Glomerular visceral epithelial cell (primary cell): ENCODE data around the gene MEIOC.

Experiments
- DNase-seq: peaks from one replicate; pipeline ENCODE4 v3.0.0-alpha.2; 2016; ENCODE audit errors: extremely low spot score

The MEIOC gene

DNA sequence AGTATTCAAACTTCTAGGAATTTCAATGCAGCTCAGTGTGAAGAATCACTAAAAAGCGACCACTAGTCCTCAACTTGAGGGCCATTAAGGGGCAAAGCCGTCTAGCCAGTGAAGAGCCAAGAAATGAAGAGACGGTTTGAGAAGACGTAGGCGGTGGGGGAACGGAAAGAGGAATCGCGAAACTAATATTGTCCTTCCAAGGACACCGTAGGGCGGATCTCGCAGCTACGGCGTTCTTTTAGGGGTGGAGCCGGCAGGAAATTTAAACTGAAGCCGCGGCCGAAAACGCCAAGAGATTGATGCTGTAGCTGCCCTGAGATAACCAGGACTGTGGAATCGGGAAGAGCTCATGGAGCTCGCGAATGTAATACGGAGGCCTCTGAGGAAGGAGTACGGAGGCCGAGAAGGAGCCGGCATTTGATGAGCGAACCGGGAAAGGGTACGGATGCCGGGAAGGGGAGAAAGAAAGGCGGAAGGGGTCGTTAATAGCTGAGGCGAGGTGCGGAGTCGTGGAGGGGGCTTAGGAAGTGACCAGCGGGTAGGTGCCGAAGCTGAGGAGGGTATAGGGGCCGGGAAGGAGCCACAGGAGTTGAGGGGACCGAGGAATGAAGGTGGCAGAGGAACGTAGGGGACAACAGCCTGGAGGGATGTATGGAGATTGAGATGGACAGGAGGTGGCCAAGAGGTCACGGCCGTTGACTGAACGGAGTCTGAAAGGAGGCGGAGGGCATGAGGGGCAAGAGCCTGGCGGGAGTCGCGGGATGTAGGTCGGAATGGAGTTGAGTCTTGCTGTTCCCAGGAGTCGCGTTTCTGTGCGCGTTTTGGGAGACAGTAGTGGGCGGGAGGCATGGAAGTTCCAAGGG, 52.4 kb downstream of the MEIOC start, which contains the start of gene DBF4B:
DBF4B (plus strand) TSS at position 265 of the 863 bp plus-strand sequence; CDS start at position 421, 156 bp downstream.
- DNase-seq = peak; percentile 91

DNA sequence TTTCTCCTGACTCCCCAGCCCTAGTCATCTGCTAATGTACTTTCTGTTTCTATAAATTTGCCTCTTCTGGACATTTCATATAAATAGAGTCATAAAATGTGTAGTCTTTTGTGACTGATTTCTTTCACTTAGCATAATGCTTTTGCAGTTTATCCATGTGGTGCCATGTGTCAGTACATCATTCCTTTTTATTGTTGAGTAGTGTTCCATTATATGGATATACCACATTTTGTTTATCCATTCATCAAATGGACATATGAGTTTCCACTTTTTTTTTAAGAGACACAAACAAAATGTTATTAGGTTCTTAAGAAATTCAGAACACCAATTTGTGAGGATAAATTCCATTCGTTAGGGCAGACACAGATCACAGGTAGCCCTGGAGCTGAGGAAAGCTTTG, 63.2 kb downstream of the MEIOC start:
- DNase-seq = no peak

DNA sequence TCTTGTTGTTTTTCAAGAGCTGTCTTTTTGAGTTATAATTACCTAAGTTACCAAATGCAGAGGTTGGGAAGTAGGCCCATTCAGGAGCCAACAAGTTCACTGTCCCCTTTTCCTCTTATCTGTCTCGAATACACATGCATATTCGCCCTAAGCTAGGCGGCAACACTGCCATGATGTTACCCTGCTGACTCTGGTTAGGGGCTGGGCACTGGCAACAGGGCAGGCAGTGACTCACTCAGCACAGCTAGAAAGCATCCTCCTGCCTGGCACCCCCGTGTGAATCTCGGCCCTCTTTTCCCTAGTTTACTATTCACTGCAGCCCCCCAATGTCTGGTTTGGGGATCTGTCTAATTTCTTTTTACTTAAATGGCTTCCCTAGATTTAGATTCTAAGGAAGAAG, 66.0 kb downstream of the MEIOC start:
- DNase-seq = no peak
